Activated gamma-delta T cell (primary cell): ENCODE data around the gene ATG16L1.

Source experiments
- DNase-seq: peaks from one replicate; lab custom pipeline; 2025; lab: John Stamatoyannopoulos, UW

ATG16L1 gene

GRCh38 chr2:233290051-233290845 is 38.8 kb downstream of the ATG16L1 start:
- DNase-seq = no peak

GRCh38 chr2:233295891-233296290 is 44.4 kb downstream of the ATG16L1 start:
- no peak for DNase-seq

DNA sequence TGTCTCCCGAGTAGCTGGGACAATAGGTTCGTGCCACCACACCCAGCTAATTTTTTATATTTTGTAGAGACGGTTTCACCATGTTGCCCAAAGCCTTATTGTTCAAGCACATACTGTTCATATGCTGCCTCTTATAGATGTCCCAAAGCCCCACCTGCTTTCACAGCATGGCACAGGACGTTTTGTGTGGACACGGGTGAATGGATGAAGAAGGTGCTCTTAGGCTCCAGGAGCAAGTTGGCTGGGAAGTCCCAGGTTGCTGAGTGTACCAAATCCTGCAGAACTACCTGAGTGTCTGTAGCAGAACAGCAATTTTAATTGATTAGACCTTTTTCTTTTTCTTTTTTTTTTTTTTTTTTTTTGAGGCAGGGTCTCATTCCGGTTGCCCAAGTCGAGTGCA is 45.6 kb downstream of the ATG16L1 start:
- DNase-seq = no peak

DNA sequence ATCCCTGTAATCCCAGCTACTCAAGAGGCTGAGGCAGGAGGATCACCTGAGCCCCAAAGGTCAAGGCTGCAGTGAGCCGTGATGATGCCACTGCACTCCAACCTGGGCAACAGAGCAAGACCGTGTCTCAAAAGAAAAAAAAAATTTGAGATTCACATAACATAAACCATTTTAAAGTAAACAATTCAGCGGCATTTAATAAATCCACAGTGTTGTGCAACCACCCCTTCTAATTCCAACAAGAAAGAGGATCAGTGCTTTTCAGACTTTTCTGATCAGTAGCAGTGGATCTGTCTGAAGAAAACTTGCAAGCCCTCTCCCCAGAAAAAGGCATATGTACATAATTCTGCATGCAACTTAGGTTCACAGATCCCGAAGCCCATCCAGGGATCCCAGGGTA is 48.9 kb downstream of the ATG16L1 start:
- DNase-seq = no peak

GRCh38 chr2:233301248-233301647 is 49.8 kb downstream of the ATG16L1 start:
- no peak for DNase-seq

- DNase-seq = no peak
Observed at GRCh38 chr2:233301811-233302210, 50.3 kb downstream of the ATG16L1 start.

GRCh38 chr2:233303252-233303651 is 51.8 kb downstream of the ATG16L1 start:
- no peak for DNase-seq

- no peak for DNase-seq
Observed at GRCh38 chr2:233307565-233307964, 56.1 kb downstream of the ATG16L1 start, which contains the start of gene SAG. Gene SAG (plus strand): TSS chr2:233307816. CDS start chr2:233309190, 1,374 bp downstream.

- DNase-seq = no peak
Observed at GRCh38 chr2:233311241-233311926, 59.9 kb downstream of the ATG16L1 start.

GRCh38 chr2:233312874-233313273 is 61.4 kb downstream of the ATG16L1 start:
- DNase-seq = no peak

DNA sequence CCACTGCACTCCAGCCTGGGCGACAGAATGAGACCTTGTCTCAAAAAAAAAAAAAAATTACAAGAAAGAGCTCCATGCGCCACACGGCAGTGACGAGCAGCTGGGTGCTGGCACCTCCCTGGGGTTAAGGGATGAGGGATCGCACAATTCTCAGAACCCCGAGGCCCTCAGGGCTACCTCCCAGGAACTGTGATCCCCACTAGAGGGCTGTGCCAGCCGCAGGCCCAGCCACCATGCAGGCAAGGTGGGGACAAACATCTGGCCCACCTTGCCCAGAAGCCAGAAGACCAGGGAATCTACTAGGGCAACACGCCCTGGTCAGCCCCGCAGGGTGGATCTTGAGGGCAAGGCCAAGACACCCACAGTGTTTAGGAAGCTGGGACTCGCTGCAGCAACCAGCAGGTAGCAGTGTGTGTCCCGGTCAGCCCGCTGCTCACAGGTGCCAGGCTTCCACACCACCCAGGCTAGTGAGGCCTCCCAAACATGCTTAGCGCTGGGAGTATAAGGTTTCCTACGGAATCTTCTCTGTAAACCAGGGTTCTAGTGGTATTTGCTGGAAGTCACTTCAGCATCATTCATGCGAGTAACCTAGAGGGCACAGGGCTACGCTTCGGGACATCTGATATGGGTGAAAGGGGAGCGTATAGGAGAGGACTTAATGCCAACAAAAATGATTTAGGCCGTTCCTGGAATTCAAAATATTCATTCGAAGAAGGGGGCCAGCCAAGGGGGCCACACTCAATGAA is 62.9 kb downstream of the ATG16L1 start:
- no peak for DNase-seq

DNA sequence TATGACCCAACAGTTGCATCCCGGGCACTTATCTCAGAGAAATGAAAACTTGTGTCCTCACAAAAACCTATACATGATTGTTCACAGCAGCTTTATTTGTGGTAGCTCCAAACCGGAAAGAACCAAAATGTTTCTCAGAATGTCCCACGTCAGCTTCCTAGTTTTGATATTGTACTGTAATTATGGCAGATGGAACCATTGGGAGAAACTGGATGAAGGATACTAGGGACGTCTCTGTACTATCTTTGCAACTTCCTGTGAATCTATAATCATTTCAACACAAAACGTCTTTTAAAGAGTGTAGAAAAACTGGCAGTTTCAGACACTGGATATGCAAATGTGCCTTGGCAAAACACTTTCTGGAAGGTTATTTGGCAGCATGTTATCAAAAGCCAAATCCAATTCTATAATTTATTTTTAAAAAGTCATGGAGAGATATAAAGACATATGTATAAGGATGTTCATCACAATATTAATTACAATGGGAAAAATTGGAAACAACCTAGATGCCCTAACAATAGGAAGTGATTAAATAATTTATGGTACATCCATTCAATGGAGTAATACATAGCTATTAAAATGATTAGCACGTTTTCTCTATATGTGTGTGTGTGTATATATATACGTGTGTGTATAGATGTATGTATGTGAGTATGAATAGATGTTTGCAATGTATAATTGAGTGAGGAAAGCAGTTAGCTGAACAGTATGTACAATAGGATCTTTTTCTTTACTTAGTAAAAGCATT is 65.9 kb downstream of the ATG16L1 start:
- DNase-seq = no peak

- DNase-seq = no peak
Observed at GRCh38 chr2:233319256-233319655, 67.8 kb downstream of the ATG16L1 start.

DNA sequence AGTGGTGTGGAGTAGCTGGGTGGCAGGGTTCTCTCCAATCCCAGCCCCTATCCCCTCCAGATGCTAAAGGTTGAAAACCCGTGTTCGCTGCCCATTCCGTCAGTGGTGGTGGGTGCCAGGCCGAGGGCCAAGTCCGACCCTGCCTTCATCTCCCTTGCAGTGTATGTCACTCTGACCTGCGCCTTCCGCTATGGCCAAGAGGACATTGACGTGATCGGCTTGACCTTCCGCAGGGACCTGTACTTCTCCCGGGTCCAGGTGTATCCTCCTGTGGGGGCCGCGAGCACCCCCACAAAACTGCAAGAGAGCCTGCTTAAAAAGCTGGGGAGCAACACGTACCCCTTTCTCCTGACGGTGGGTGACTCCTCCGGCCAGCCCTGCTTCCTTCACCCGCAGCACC is 69.0 kb downstream of the ATG16L1 start:
- no peak for DNase-seq

- no peak for DNase-seq
Observed at GRCh38 chr2:233321166-233321565, 69.7 kb downstream of the ATG16L1 start.

DNA sequence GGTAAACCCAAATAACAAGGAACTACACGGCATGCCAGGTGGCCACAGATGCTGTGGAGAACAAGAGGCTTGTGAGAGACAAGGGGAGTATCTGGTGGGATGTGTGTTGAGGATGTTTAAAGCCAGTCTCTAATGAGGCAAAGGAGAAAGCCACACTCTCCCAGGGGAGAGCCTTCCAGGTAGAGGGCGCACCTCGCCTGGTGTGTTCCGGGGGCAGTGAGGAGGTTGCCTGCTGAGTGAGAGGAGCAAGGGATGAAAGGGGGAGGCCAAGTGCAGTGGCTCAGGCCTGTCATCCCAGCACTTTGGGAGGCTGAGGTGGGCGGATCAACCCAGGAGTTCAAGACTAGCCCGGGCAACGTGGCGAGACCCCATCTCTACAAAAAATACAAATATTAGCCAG is 72.4 kb downstream of the ATG16L1 start:
- no peak for DNase-seq

DNA sequence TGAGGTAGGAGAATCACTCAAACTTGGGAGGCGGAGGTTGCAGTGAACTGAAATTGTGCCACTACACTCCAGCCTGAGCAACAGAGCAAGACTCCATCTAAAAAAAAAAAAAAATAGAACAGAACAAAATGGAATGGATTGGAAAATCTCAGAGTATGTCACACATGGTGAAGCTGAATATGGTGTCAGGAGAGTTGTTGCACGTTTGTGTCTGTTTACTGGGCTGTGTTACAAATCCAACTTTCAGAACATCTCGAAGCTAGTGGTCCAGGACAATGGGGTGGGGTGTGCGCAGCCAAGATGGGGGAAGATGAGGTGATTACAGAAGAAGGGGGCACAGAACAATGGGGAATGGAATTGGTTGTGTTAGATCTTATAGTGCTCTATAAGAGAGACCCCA is 73.8 kb downstream of the ATG16L1 start:
- DNase-seq = no peak

DNA sequence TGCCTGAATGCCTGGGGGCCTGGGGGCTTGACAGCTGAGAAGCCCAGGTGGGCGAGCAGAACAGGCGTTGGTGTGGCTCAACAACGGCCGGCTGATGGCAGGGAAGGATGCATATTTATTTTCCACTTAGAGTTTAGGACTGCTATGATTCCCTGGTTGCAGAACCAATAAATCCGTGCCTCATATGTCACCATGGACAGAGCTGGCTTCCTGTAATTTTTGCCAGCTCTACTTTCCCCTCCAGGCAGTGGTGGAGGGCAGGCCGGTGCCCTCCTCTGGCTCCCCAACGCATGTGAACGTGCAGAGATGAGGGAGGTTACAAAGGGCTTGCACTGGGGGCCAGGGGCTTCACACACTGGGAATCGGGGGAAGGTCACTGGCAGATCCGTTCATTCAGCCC is 74.3 kb downstream of the ATG16L1 start:
- DNase-seq = no peak

DNA sequence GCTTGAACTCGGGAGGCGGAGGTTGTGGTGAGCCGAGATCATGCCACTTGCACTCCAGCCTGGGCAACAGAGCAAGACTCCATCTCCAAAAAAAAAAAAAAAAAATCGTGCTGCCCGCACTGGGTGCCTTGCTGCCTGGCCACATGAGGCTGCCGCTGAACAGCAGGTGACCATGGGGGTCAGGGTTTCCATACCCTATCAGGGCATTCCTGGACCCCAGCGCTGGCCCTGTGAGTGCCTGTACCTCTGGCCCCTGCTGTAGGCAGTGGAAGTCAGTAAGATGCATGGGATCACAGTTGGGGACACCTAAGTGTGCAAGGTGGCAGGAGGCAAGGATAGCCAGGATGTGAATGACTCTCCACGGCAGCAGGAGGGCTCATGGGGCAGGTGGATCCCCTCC is 75.0 kb downstream of the ATG16L1 start:
- DNase-seq = no peak

GRCh38 chr2:233328922-233329321 is 77.4 kb downstream of the ATG16L1 start:
- DNase-seq = no peak

DNA sequence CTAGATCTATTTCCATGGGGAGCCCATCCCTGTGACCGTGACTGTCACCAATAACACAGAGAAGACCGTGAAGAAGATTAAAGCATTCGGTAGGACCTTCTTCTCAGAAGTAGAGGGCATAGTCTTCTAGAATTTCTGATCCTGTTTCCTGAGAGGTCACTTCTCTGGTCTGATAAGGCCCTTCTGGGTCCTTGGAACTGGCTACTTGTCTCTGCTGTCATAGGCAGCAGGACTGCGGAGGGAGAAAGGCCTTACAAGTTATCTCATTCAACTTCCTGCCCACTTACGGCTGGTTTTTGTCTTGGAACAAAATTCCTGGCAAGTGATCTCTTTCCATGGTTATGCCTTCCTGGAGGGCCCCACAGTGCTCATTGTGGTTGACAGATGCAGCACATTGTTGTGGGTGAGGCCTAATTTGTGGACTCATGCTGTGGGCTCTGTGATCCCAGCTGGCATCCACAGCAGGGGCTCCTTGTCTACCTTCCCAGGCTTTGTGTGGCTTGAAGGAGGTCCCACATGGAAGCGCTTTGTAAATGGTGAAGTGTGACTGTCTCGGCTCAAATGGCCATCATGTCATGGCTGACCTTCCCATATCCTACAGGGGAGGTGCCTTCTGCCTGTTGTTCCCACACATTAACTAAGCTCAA is 78.1 kb downstream of the ATG16L1 start:
- no peak for DNase-seq
